Neural crest cell (in vitro differentiated cells): ENCODE data around the gene SORCS3. TPM values are rescaled to one million over a fixed set of nuclear protein-coding genes. Genes with fewer than 3 reads are reported as not detected.

Experiments used
- DNase-seq: peaks from one replicate; pipeline ENCODE4 v3.0.0; 2021; ENCODE audit warnings: low read depth, mixed read lengths, low spot score
- H3K27ac Mint-ChIP-seq: one replicate; pipeline ENCODE4 v1.8.0; 2021; ENCODE audit warnings: mild to moderate bottlenecking, mixed read lengths; ENCODE audit not compliant: unreplicated experiment
- H3K27me3 Mint-ChIP-seq: 2 replicates; pipeline ENCODE4 v1.8.0; 2021; ENCODE audit warnings: low read depth, mild to moderate bottlenecking, mixed read lengths
- H3K36me3 Mint-ChIP-seq: 2 replicates; pipeline ENCODE4 v1.8.0; 2021; ENCODE audit warnings: low read depth, mild to moderate bottlenecking, mixed read lengths
- H3K4me1 Mint-ChIP-seq: 2 replicates; pipeline ENCODE4 v1.8.0; 2021; ENCODE audit warnings: mixed read lengths
- H3K4me3 Mint-ChIP-seq: one replicate; pipeline ENCODE4 v1.8.0; 2021; ENCODE audit warnings: mild to moderate bottlenecking, mixed read lengths
- H3K9me3 Mint-ChIP-seq: 2 replicates; pipeline ENCODE4 v1.8.0; 2021; ENCODE audit warnings: mixed read lengths
- total RNA-seq: library from RNA; stranded (reverse); gene quantifications from 2 replicates; pipeline ENCODE4 v1.2.1, GENCODE V29; 2021
- TF ChIP-seq, protein P1 (sequence below): fragments of 200-600 bp; sonication (generic); conservative IDR thresholded peaks from 2 replicates; pipeline ENCODE4 v1.5.0; 2021; ENCODE audit warnings: antibody characterized with exemption, mild to moderate bottlenecking

SORCS3 gene
- total RNA-seq, 1 donor from 2014 or later = 3.3 TPM

DNA sequence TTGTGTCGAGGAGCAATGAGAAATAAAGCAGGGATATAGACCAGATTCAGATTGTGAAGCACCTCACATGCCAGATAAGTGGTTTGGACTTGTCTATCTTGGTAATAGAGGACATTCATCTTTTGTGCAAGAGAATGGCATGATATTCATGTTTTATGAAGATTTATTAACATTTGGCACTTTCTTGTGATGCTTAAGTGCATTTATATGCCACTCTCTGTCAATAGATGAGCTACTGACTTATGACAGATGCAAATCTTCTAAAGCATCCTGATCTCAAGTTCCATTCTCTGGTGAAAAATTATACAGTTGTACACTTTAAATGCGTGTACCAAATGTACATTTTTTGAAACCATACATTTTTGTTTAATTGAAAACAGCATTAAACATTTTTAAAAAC lies 415.3 kb downstream of the SORCS3 start:
- no peaks in the 10 kb centered on the region for H3K4me1 Mint-ChIP-seq
- no peaks in the 10 kb centered on the region for H3K9me3 Mint-ChIP-seq
- no peak overlapping the region for H3K27ac Mint-ChIP-seq
- DNase-seq = no peak
- no peak overlapping the region for H3K4me3 Mint-ChIP-seq
- TF ChIP-seq, protein P1, sequence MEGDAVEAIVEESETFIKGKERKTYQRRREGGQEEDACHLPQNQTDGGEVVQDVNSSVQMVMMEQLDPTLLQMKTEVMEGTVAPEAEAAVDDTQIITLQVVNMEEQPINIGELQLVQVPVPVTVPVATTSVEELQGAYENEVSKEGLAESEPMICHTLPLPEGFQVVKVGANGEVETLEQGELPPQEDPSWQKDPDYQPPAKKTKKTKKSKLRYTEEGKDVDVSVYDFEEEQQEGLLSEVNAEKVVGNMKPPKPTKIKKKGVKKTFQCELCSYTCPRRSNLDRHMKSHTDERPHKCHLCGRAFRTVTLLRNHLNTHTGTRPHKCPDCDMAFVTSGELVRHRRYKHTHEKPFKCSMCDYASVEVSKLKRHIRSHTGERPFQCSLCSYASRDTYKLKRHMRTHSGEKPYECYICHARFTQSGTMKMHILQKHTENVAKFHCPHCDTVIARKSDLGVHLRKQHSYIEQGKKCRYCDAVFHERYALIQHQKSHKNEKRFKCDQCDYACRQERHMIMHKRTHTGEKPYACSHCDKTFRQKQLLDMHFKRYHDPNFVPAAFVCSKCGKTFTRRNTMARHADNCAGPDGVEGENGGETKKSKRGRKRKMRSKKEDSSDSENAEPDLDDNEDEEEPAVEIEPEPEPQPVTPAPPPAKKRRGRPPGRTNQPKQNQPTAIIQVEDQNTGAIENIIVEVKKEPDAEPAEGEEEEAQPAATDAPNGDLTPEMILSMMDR = no peak
- H3K36me3 Mint-ChIP-seq = no peaks in the 10 kb centered on the region
- no peaks in the 10 kb centered on the region for H3K27me3 Mint-ChIP-seq

DNA sequence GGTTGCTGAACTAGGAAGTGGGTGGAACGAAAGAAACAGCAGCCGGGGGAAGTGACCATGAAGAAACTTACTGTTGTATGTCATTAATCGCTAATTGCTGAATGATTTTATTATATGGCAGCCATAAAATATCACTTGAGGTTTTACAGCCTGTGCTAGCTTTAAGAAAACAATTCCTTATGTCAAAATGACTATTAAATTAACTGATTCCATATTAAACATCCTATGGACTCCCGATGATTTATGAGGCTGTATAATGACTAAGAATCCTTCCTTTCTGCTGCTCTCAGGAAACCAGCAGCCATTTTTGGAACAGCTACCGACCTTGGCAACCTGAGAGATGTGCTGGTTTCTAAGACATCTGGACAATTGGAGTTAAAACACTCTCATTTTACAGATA lies 421.9 kb downstream of the SORCS3 start:
- Mint-ChIP-seq H3K36me3 (no peaks in the 10 kb centered on the region), H3K27me3 (no peaks in the 10 kb centered on the region), H3K4me3 (no peak overlapping the region), H3K27ac (no peak overlapping the region), H3K9me3 (peaks cover 4% of the 10 kb centered on the region), H3K4me1 (no peaks in the 10 kb centered on the region)
- TF ChIP-seq, protein P1 = no peak
- no peak for DNase-seq

DNA sequence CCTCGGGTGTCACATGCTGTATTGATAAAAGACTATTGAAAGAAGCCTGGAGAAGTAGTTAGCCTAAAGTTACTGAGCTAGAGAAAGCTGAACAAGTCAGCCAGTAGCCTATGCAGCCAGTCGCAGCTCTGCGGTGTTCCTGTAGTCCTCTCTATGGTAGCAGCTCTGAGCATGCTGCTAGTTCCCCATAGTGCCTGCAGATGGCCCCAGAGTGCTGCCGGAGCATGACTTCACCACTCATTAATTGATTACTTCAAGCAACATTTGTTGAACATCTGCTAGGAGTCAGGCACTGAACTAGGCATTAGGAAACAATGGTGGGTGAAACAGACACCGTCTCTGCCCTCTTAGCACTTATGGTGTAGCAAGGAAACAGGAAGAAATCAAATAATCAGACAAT lies 422.7 kb downstream of the SORCS3 start:
- Mint-ChIP-seq H3K36me3 (no peaks in the 10 kb centered on the region), H3K4me1 (no peaks in the 10 kb centered on the region), H3K9me3 (peaks cover 4% of the 10 kb centered on the region), H3K4me3 (no peak overlapping the region), H3K27ac (no peak overlapping the region), H3K27me3 (no peaks in the 10 kb centered on the region)
- TF ChIP-seq, protein P1 = peak; percentile 77
- peak; percentile 33 for DNase-seq

DNA sequence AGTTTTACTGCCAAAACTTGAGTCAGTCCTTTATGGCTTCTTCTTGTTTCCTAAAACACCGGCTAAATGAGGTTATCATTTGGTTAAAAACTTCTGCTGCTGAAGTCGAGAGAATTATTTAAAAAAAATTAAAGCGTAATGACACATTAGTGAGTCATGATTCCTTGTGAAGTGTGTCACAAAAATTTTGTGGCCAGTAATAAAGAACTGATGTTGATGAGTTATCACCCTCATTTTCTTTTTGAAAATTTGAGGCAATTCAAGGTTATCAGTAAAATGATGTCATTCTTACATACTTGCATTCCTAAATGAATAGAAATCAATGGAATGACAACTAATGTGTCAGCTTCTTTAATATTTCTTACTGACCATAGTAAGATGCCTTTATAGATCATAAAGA lies 427.4 kb downstream of the SORCS3 start:
- Mint-ChIP-seq H3K36me3 (no peaks in the 10 kb centered on the region), H3K9me3 (peaks cover 4% of the 10 kb centered on the region), H3K4me3 (no peak overlapping the region), H3K27ac (no peak overlapping the region), H3K27me3 (no peaks in the 10 kb centered on the region), H3K4me1 (no peaks in the 10 kb centered on the region)
- TF ChIP-seq, protein P1 = no peak
- no peak for DNase-seq

DNA sequence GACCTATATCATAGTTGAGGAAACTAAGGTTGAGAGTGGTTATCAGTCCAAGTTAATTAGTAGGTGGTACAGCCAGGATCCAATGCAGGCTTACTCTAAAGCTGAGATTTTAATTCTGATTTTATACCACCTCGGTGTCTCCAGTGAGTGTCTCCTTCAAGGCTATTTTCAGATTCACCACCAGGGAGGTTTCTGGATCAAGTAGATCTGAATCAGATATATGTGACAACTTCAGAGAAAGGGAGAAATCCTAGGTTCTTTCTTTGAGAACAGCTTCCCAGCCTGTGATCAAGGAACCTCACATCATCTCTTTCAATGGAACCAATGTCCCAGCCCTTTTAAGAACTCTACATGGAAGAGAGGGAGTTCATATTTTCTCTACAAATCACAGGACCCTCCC lies 429.2 kb downstream of the SORCS3 start:
- Mint-ChIP-seq H3K4me1 (no peaks in the 10 kb centered on the region), H3K4me3 (no peak overlapping the region), H3K36me3 (no peaks in the 10 kb centered on the region), H3K9me3 (no peaks in the 10 kb centered on the region), H3K27me3 (no peaks in the 10 kb centered on the region), H3K27ac (no peak overlapping the region)
- TF ChIP-seq, protein P1 = no peak
- no peak for DNase-seq

DNA sequence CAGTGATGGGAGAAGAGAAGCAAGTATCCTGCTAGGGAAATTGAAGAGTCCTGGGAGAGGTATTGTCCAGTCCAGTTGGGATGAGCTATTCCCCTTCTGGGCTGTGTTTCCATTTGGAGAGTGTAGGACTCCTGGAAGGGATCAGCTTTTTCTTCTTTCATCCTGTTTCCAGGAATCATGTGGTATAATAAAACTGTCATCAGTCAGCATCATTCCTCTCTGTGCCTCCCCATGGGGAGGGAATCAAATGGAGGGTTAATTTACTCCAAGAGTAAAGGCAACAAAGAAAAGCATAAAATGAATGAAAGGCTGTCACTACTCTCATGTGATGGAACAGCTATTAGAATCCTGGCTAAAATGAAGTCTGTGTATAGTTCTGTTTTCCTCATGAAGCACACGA lies 429.9 kb downstream of the SORCS3 start:
- Mint-ChIP-seq H3K27me3 (no peaks in the 10 kb centered on the region), H3K36me3 (no peaks in the 10 kb centered on the region), H3K9me3 (no peaks in the 10 kb centered on the region), H3K4me1 (no peaks in the 10 kb centered on the region), H3K4me3 (no peak overlapping the region), H3K27ac (no peak overlapping the region)
- DNase-seq = no peak
- TF ChIP-seq, protein P1 = no peak
